GM19468 (cell line): ENCODE data around the gene TCERG1L.
"Not testable (repeated sequence)": the region's sequence is repeated elsewhere in the genome, so short reads cannot be mapped to it uniquely, and the experiment has no call there.

Experiments
- ATAC-seq: cut with Tn5 transposase; IDR thresholded peaks from one replicate; pipeline ENCODE4 v1.9.1; 2021; ENCODE audit warnings: mild to moderate bottlenecking, moderate library complexity, moderate number of reproducible peaks; ENCODE audit not compliant: unreplicated experiment; ENCODE audit errors: extremely low read depth

TCERG1L gene

GRCh38 chr10:131251146-131251541 is 60.4 kb downstream of the TCERG1L start:
- ATAC-seq: no peak

GRCh38 chr10:131250454-131251145 is 60.9 kb downstream of the TCERG1L start:
- ATAC-seq: no peak

GRCh38 chr10:131249955-131250344 is 61.6 kb downstream of the TCERG1L start:
- ATAC-seq: no peak

GRCh38 chr10:131249238-131249954 is 62.1 kb downstream of the TCERG1L start:
- no peak for ATAC-seq

DNA sequence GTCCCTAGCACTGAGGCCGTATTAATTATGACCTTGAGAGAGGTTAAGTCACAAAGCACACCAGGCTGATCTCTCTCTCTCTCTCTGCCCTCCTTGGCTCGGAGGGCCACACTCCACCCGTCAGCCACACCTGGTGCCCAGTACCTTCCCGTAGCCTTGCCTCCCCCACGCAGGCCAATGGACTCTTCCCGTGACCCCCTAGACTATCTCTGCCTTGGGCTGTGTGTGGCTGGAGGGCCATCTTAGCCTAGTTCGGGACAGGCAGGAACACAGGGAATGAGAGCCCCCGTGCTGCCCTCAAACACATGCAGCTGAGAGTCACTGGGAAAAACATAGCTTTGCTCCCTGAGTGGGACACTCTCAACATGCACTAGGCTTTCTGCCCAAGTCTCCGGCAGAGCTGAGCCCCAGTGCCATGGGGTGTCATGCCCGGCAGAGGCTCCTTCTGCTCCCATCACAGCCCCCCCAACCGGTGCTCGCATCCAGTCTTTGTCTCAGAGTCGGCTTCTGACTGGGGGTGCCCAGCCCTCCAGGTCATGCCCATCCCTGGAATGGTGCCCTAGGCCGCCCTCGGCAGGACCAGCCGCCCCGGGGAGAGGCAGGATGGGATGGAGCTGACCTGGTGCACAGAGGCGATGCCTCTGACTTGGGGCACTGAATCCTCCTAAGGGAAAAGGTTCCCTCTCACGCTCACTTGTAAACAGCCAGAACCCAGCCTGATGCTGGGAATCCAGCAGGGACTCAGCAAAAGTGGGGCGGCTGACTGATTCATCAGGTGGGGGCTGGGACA is 63.0 kb downstream of the TCERG1L start:
- ATAC-seq: no peak

- ATAC-seq: no peak
Measured at GRCh38 chr10:131247873-131248272, 63.6 kb downstream of the TCERG1L start.

GRCh38 chr10:131246775-131247174 is 64.7 kb downstream of the TCERG1L start:
- ATAC-seq: no peak

GRCh38 chr10:131246089-131246488 is 65.4 kb downstream of the TCERG1L start:
- no peak for ATAC-seq

GRCh38 chr10:131245475-131246059 is 66.0 kb downstream of the TCERG1L start:
- ATAC-seq: no peak

GRCh38 chr10:131244836-131245235 is 66.7 kb downstream of the TCERG1L start:
- no peak for ATAC-seq

DNA sequence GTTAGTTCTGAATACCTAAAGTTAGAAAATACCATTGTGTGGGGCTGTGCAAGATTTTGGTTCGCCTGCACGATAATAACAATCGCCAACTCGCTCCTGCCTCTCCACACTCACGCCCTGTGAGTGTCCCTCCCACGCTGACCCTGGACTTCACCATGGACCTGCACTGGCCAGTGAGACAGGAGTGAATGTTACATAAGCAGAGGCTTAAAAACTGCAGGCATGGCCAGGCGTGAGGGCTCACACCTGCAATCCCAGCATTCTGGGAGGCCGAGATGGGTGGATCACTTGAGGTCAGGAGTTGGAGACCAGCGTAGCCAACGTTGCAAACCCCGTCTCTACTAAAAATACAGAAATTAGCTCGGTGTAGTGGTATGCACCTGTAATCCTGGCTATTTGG is 68.4 kb downstream of the TCERG1L start:
- no peak for ATAC-seq

GRCh38 chr10:131242007-131242406 is 69.5 kb downstream of the TCERG1L start:
- ATAC-seq: no peak

DNA sequence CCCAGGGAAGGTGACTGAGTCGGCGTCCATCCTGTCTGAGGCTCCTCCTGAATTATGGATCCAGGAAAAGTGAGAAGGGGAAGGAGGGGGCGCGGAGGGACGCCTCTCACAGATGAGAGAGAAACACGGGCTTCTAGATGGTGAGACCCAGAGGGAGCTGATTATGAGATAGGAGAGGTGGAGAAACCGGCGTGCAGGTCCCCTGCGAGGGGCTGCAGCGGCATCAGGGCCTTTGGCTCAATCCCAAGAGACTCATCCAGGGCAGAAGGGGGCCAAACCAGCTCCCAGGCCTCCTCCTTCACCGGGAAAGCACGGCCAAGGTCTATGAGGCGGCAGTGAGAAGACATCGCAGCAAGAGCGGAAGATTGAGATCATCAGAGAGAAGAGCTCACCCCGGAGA is 70.8 kb downstream of the TCERG1L start:
- no peak for ATAC-seq

DNA sequence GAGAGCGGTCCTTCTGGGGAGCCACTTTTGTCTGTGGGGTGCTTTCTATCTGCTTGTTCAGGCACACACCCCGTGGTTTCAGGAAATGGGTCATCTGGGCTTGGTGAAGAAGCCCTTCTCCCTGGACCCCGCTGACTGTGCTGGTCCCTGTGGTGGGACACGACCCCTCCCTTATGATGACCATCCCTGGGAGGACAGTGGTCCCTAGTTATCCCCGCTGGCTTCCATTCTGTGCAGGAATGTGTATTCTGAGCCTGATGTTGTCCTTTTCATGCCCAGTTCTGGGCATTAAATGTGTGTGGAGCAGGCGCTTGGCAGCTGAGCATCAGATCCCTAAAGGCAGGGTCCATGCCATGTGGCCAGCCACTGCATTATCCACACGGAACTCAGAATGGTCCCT is 71.6 kb downstream of the TCERG1L start:
- no peak for ATAC-seq

DNA sequence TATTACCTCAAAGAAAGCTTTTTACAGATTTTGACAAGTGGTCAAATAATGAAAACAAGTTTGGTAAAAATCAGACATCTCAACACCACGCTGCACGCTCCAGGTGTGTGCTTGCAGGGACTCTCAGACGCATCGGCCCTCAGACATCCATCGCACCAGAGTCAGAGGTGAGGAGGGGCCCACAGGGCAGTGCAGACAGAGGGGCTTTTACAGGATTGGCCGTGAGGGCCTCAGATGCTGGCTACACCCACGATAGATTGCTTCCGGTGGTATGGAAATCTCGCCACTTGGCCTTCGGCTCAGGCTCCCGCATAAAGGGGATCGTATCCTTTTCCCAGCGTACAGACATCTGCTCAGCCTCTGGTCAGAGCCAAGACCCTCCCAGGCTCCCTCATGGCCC is 72.1 kb downstream of the TCERG1L start:
- ATAC-seq: no peak

DNA sequence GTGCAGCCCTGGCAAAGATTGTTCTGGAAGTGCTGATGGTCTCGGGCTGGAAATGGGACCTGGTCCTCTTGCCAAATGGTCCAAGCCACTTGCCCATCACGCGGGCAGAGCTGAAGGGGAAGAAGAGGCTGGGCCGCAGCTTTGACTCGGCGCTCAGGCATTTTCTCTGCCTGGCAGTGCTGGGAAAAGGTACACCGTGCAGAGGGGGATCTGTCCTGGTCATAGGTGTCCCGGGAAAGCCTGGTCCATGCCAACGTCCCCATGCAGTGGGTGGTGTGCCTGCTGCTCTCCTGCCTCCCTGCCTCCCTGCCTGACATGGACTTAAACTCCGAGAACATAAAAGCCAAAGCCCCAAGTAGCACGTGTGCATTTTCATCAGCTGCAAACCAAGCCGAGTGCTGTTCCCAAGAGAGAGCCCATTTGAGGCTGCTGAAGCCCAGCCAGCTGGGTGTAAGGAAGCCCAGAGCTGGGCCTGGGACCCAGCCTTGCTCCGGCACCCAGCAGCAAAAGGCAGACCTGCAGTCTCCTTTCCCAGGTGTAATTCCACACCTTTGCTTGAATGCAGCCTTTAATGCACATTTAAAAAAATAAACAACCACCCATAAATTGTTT is 72.7 kb downstream of the TCERG1L start:
- ATAC-seq: no peak

- no peak for ATAC-seq
Measured at GRCh38 chr10:131237991-131238651, 73.4 kb downstream of the TCERG1L start.

DNA sequence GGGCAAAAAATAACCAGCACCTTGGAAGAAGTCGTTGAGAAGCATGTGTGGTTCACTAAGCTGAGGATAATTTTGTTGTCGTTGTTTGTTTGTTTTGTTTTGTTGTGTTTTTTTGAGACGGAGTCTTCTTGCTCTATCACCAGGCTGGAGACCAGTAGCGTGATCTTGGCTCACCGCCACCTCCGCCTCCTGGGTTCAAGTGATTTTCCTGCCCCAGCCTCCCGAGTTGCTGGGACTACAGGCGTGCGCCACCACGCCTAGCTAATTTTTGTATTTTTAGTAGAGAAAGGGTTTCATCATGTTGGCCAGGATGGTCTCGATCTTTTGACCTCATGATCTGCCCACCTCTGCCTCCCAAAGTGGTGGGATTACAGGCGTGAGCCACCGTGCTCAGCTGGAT is 76.9 kb downstream of the TCERG1L start:
- ATAC-seq: not testable (repeated sequence)

- no peak for ATAC-seq
Measured at GRCh38 chr10:131233611-131234258, 77.8 kb downstream of the TCERG1L start.
